CD4-positive, CD25-positive, alpha-beta regulatory T cell (primary cell): ENCODE results near the gene ETV6. TPM values are rescaled to one million over a fixed set of nuclear protein-coding genes. Genes with fewer than 3 reads are reported as not detected.

Source experiments
- ATAC-seq, 2 donors: fragments of 150-1000 bp; cut with Tn5 transposase; one replicate each; pipeline ENCODE4 v1.10.0; 2021; ENCODE audit warnings: low read depth in 2 of 2, moderate number of reproducible peaks in 2 of 2, moderate library complexity in 1 of 2
- DNase-seq, 3 donors: peaks; one replicate each; pipeline versions ENCODE4 v3.0.0 to v3.0.0-alpha.2; 2012 to 2022; ENCODE audit warnings: mixed read lengths in 1 of 3
- H3K27ac ChIP-seq: one replicate; pipeline ENCODE4 v1.7.0; 2013; ENCODE audit warnings: mild to moderate bottlenecking, low read length; ENCODE audit not compliant: insufficient read depth, poor library complexity, severe bottlenecking
- H3K27me3 ChIP-seq: one replicate; pipeline ENCODE4 v1.7.0; 2013; ENCODE audit warnings: low read length; ENCODE audit not compliant: control insufficient read depth, insufficient read depth
- H3K36me3 ChIP-seq: one replicate; pipeline ENCODE4 v1.7.0; 2013; ENCODE audit warnings: mild to moderate bottlenecking, low read length, moderate library complexity; ENCODE audit not compliant: control insufficient read depth, insufficient read depth
- H3K4me1 ChIP-seq: 2 replicates; pipeline ENCODE4 v1.7.0; 2013; ENCODE audit warnings: mild to moderate bottlenecking, low read length; ENCODE audit not compliant: insufficient read depth, control insufficient read depth, poor library complexity, severe bottlenecking
- H3K4me3 ChIP-seq: one replicate; pipeline ENCODE4 v1.7.0; 2013; ENCODE audit warnings: low read depth, mild to moderate bottlenecking, low read length, moderate library complexity
- H3K9me3 ChIP-seq, 2 experiments: 1 replicate in 1 of 2; 2 replicates in 1 of 2; pipeline ENCODE4 v1.7.0; 2013; ENCODE audit warnings: low read length in 2 of 2, mild to moderate bottlenecking in 1 of 2, moderate library complexity in 1 of 2; ENCODE audit not compliant: control insufficient read depth in 2 of 2
- H3K27ac Mint-ChIP-seq, 3 donors: one replicate each; pipeline ENCODE4 v1.8.0; 2020 to 2022; ENCODE audit warnings: mild to moderate bottlenecking in 3 of 3, mixed read lengths in 3 of 3, moderate library complexity in 2 of 3
- H3K27me3 Mint-ChIP-seq: one replicate; pipeline ENCODE4 v1.8.0; 2022; ENCODE audit warnings: mild to moderate bottlenecking, mixed read lengths
- H3K36me3 Mint-ChIP-seq: one replicate; pipeline ENCODE4 v1.8.0; 2020; ENCODE audit warnings: mixed read lengths
- H3K4me1 Mint-ChIP-seq, 4 donors: one replicate each; pipeline ENCODE4 v1.8.0; 2020 to 2022; ENCODE audit warnings: mixed read lengths in 4 of 4, mild to moderate bottlenecking in 1 of 4
- H3K4me3 Mint-ChIP-seq, 4 donors: one replicate each; pipeline ENCODE4 v1.8.0; 2020 to 2022; ENCODE audit warnings: mild to moderate bottlenecking in 4 of 4, mixed read lengths in 4 of 4, moderate library complexity in 3 of 4
- H3K9me3 Mint-ChIP-seq, 7 donors: one replicate each; pipeline ENCODE4 v1.8.0; 2020 to 2022; ENCODE audit warnings: mixed read lengths in 7 of 7, mild to moderate bottlenecking in 3 of 7, moderate library complexity in 2 of 7
- polyA plus RNA-seq, 4 donors: library from polyadenylated mRNA; unstranded; fragments of 300-500 nt; fragmentation: Illumina TruSeq; gene quantifications; one replicate each; pipeline ENCODE4 v1.2.3, GENCODE V29; 2021
- total RNA-seq: library from RNA; stranded (reverse); gene quantifications from one replicate; pipeline ENCODE4 v1.2.3, GENCODE V29; 2022

The ETV6 gene
- total and polyA plus RNA-seq, 5 donors from 2014 or later: 2.5 to 62.5 (median 4.1) TPM

- H3K36me3 ChIP-seq: no peaks in the 10 kb centered on the region
- H3K27ac ChIP-seq: no peak overlapping the region
- Mint-ChIP-seq H3K27ac (peak overlapping the region in 1 of 3 donors; percentile 33), H3K4me3 (no peak overlapping the region), H3K9me3 (no peaks in the 10 kb centered on the region), H3K36me3 (peaks cover 9% of the 10 kb centered on the region), H3K27me3 (no peaks in the 10 kb centered on the region), H3K4me1 (peaks cover 18 to 53% (median 47%) of the 10 kb centered on the region in 4 donors)
- DNase-seq (no peak), ATAC-seq (no peak)
- H3K27me3 ChIP-seq: no peaks in the 10 kb centered on the region
- H3K9me3 ChIP-seq: no peaks in the 10 kb centered on the region
- H3K4me1 ChIP-seq: peaks cover 8% of the 10 kb centered on the region
- H3K4me3 ChIP-seq: no peak overlapping the region
Observed at GRCh38 chr12:11672256-11673191, 23.1 kb downstream of the ETV6 start.

- Histone ChIP-seq H3K9me3 (no peaks in the 10 kb centered on the region), H3K27ac (no peak overlapping the region), H3K27me3 (no peaks in the 10 kb centered on the region), H3K4me1 (peaks cover 4% of the 10 kb centered on the region), H3K4me3 (no peak overlapping the region), H3K36me3 (peaks cover 5% of the 10 kb centered on the region)
- H3K9me3 Mint-ChIP-seq: no peaks in the 10 kb centered on the region
- peaks cover 12% of the 10 kb centered on the region for H3K36me3 Mint-ChIP-seq
- H3K4me1 Mint-ChIP-seq: peaks cover 14 to 56% (median 47%) of the 10 kb centered on the region in 4 donors
- DNase-seq (no peak), ATAC-seq (no peak)
- no peak overlapping the region for H3K27ac Mint-ChIP-seq
- no peak overlapping the region for H3K4me3 Mint-ChIP-seq
- H3K27me3 Mint-ChIP-seq: no peaks in the 10 kb centered on the region
Observed at GRCh38 chr12:11673666-11674461, 24.4 kb downstream of the ETV6 start.

DNA sequence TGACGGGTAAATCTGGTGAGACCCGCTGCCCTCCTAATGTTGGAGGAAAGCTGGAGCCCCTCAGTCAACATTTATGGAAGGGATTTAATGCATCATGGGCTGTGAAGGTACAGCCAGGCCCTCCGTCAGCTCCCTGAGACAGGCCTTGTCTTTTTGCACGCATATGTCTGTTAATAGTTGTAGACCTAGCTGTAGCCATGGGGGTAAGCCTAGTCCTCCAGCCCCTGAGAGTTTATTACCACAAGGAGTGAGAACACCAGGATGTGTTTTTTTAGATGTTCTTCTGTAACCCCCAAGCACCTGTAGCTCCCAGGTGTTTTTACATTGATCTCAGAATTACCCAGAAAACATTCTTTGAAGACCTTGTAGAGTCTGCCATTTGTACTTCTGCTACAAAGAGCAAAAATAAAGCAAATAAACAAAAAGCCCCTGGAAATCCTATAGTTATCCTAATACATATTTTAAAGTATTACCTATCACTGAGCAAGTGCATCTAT is 25.5 kb downstream of the ETV6 start:
- Histone ChIP-seq H3K9me3 (no peaks in the 10 kb centered on the region), H3K36me3 (peaks cover 5% of the 10 kb centered on the region), H3K27ac (no peak overlapping the region), H3K4me3 (no peak overlapping the region), H3K4me1 (peaks cover 4% of the 10 kb centered on the region), H3K27me3 (no peaks in the 10 kb centered on the region)
- no peaks in the 10 kb centered on the region for H3K27me3 Mint-ChIP-seq
- H3K4me3 Mint-ChIP-seq: no peak overlapping the region
- peaks cover 14 to 58% (median 46%) of the 10 kb centered on the region in 4 donors for H3K4me1 Mint-ChIP-seq
- H3K27ac Mint-ChIP-seq: peak overlapping the region in 1 of 3 donors; percentile 12
- ATAC-seq (no peak), DNase-seq (no peak)
- H3K36me3 Mint-ChIP-seq: peaks cover 9% of the 10 kb centered on the region
- no peaks in the 10 kb centered on the region for H3K9me3 Mint-ChIP-seq

- peaks cover 9% of the 10 kb centered on the region for H3K36me3 Mint-ChIP-seq
- no peak overlapping the region for H3K27ac ChIP-seq
- H3K4me1 Mint-ChIP-seq: peaks cover 10 to 59% (median 48%) of the 10 kb centered on the region in 4 donors
- no peaks in the 10 kb centered on the region for H3K9me3 ChIP-seq
- peaks cover 4% of the 10 kb centered on the region for H3K4me1 ChIP-seq
- peaks cover 5% of the 10 kb centered on the region for H3K36me3 ChIP-seq
- peak overlapping the region in 1 of 3 donors; percentile 19 for H3K27ac Mint-ChIP-seq
- H3K27me3 Mint-ChIP-seq: no peaks in the 10 kb centered on the region
- no peak overlapping the region for H3K4me3 ChIP-seq
- DNase-seq (no peak), ATAC-seq (no peak)
- no peak overlapping the region for H3K4me3 Mint-ChIP-seq
- H3K9me3 Mint-ChIP-seq: no peaks in the 10 kb centered on the region
- no peaks in the 10 kb centered on the region for H3K27me3 ChIP-seq
Observed at GRCh38 chr12:11676052-11676451, 26.6 kb downstream of the ETV6 start.

GRCh38 chr12:11677093-11677492 is 27.6 kb downstream of the ETV6 start:
- Histone ChIP-seq H3K4me3 (no peak overlapping the region), H3K9me3 (no peaks in the 10 kb centered on the region), H3K27ac (no peak overlapping the region), H3K36me3 (peaks cover 5% of the 10 kb centered on the region), H3K4me1 (peaks cover 4% of the 10 kb centered on the region), H3K27me3 (no peaks in the 10 kb centered on the region)
- Mint-ChIP-seq H3K4me3 (no peak overlapping the region), H3K27me3 (no peaks in the 10 kb centered on the region), H3K9me3 (peaks cover 0 to under 1% (median 0%) of the 10 kb centered on the region in 7 donors), H3K36me3 (peaks cover 11% of the 10 kb centered on the region), H3K4me1 (peaks cover 10 to 57% (median 47%) of the 10 kb centered on the region in 4 donors), H3K27ac (no peak overlapping the region)
- ATAC-seq (no peak), DNase-seq (no peak)

GRCh38 chr12:11677752-11678151 is 28.3 kb downstream of the ETV6 start:
- Histone ChIP-seq H3K9me3 (no peaks in the 10 kb centered on the region), H3K4me3 (no peak overlapping the region), H3K27ac (no peak overlapping the region), H3K4me1 (peaks cover 4% of the 10 kb centered on the region), H3K27me3 (no peaks in the 10 kb centered on the region), H3K36me3 (peaks cover 5% of the 10 kb centered on the region)
- H3K27me3 Mint-ChIP-seq: no peaks in the 10 kb centered on the region
- H3K4me1 Mint-ChIP-seq: peaks cover 10 to 58% (median 47%) of the 10 kb centered on the region in 4 donors
- peaks cover 0 to 2% (median 0%) of the 10 kb centered on the region in 7 donors for H3K9me3 Mint-ChIP-seq
- DNase-seq (no peak), ATAC-seq (no peak)
- H3K36me3 Mint-ChIP-seq: peaks cover 16% of the 10 kb centered on the region
- H3K27ac Mint-ChIP-seq: no peak overlapping the region
- no peak overlapping the region for H3K4me3 Mint-ChIP-seq

- H3K27me3 ChIP-seq: no peaks in the 10 kb centered on the region
- DNase-seq (no peak), ATAC-seq (no peak)
- H3K4me1 ChIP-seq: no peaks in the 10 kb centered on the region
- peaks cover 10 to 54% (median 43%) of the 10 kb centered on the region in 4 donors for H3K4me1 Mint-ChIP-seq
- peaks cover 16% of the 10 kb centered on the region for H3K36me3 Mint-ChIP-seq
- H3K4me3 Mint-ChIP-seq: no peak overlapping the region
- peaks cover 0 to 2% (median 0%) of the 10 kb centered on the region in 7 donors for H3K9me3 Mint-ChIP-seq
- no peaks in the 10 kb centered on the region for H3K9me3 ChIP-seq
- H3K4me3 ChIP-seq: no peak overlapping the region
- H3K27me3 Mint-ChIP-seq: no peaks in the 10 kb centered on the region
- H3K36me3 ChIP-seq: peaks cover 5% of the 10 kb centered on the region
- no peak overlapping the region for H3K27ac Mint-ChIP-seq
- H3K27ac ChIP-seq: no peak overlapping the region
Observed at GRCh38 chr12:11678781-11679180, 29.3 kb downstream of the ETV6 start.
